ENCODE results near the gene ARRB1. TPM values are rescaled to one million over a fixed set of nuclear protein-coding genes. Genes with fewer than 3 reads are reported as not detected.

Gene ARRB1
- total RNA-seq, 1 experiment from 2014 or later = 90.1 TPM

- Mint-ChIP-seq H3K36me3 (no peaks in the 10 kb centered on the region), H3K27me3 (ENCODE audit: low read depth) (peaks cover under 1% of the 10 kb centered on the region; the same call in 1 of the 2 replicates), H3K9me3 (no peaks in the 10 kb centered on the region), H3K27ac (no peak overlapping the region), H3K4me1 (peaks cover 7% of the 10 kb centered on the region; the same call in 1 of the 2 replicates), H3K4me3 (no peak overlapping the region)
- no peak for TF ChIP-seq SMAD3 (CRISPR knock-in tag; IDR thresholded peaks at IDR 0.05; ENCODE audit: borderline replicate concordance)
- no peak for TF ChIP-seq NR3C1 (CRISPR knock-in tag; conservative IDR thresholded peaks at IDR 0.05; ENCODE audit: low read depth)
- TF ChIP-seq IRF2 (CRISPR knock-in tag; IDR thresholded peaks at IDR 0.05; ENCODE audit: borderline replicate concordance, low read depth) = no peak
- no peak for TF ChIP-seq NR1H2 (CRISPR knock-in tag; IDR thresholded peaks at IDR 0.05)
- no peak for TF ChIP-seq ZNF423 (CRISPR knock-in tag; IDR thresholded peaks at IDR 0.05)
- no peak for TF ChIP-seq NFE2L1 (CRISPR knock-in tag; IDR thresholded peaks at IDR 0.05)
- TF ChIP-seq GABPB1 (CRISPR knock-in tag; IDR thresholded peaks at IDR 0.05) = no peak
- TF ChIP-seq ZNF219 (CRISPR knock-in tag; IDR thresholded peaks at IDR 0.05; ENCODE audit: borderline replicate concordance) = no peak
- no peak for TF ChIP-seq ZNF396 (CRISPR knock-in tag; IDR thresholded peaks at IDR 0.05; ENCODE audit: borderline replicate concordance)
- TF ChIP-seq ZNF138 (CRISPR knock-in tag; conservative IDR thresholded peaks at IDR 0.05) = no peak
- TF ChIP-seq CDX4 (CRISPR knock-in tag; IDR thresholded peaks at IDR 0.05; ENCODE audit: borderline replicate concordance) = no peak
- no peak for TF ChIP-seq PRDM15 (CRISPR knock-in tag; IDR thresholded peaks at IDR 0.05)
- no peak for TF ChIP-seq ZNF512 (CRISPR knock-in tag; IDR thresholded peaks at IDR 0.05; ENCODE audit: borderline replicate concordance)
- no peak for TF ChIP-seq ATF1 (CRISPR knock-in tag; IDR thresholded peaks at IDR 0.05)
- TF ChIP-seq MLX (CRISPR knock-in tag; IDR thresholded peaks at IDR 0.05) = no peak
- TF ChIP-seq FOXP4 (CRISPR knock-in tag; IDR thresholded peaks at IDR 0.05) = no peak
- DNase-seq (ENCODE audit: low spot score) (no peak), ATAC-seq (peak; percentile 85)
- POLR2A ChIA-PET = interaction anchor here (1.1 to 1.2 kb wide), 2 partner anchors 13 to 19 kb away, joined by 3 read pairs; no protein-coding TSS in a partner anchor
- CTCF ChIA-PET = interaction anchor here (0.6 to 4.5 kb wide), 16 partner anchors 10 to 201 kb away, joined by 3 to 46 read pairs (median 7); partner anchors contain the start of gene TPBGL
Measured at GRCh38 chr11:75223954-75224643, 127.4 kb downstream of the ARRB1 start.
